Measurements from ENCODE around the gene NUAK2.

The NUAK2 gene

DNA sequence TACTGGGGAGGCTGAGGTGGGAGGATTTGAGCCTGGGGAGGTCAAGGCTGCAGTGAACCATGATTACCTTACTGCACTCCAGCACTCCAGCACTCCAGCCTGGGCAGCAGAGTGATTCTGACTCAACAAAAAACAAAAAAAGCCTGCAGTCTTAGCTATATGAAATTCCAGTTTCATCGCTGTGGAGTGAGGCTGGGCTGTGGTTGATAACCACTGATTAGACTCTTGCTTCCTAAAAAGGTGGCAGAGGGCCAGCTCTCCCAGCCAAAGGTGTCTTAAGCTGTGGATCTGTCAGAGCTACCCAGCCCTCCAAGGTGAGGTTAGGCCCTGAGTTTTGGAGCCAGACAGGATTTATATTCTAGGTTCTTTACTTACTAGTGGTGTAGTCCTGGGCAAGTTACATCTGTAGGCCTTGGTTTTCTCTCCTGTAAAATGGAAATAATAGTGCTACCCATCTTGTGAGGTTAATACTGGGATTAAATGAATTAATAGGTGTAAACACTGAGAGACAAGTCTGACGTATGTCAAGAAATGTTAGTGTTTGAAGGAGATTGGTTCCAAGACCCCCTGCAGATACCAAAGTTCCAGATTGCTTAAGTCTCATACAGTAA lies 57.9 kb downstream of the NUAK2 start:
- H3K4me3 ChIP-seq (ENCODE audit: low read depth, low read length): no peak overlapping the region
- TF ChIP-seq CTCF (IDR thresholded peaks at IDR 0.05; ENCODE audit: low read depth, low read length): no peak

DNA sequence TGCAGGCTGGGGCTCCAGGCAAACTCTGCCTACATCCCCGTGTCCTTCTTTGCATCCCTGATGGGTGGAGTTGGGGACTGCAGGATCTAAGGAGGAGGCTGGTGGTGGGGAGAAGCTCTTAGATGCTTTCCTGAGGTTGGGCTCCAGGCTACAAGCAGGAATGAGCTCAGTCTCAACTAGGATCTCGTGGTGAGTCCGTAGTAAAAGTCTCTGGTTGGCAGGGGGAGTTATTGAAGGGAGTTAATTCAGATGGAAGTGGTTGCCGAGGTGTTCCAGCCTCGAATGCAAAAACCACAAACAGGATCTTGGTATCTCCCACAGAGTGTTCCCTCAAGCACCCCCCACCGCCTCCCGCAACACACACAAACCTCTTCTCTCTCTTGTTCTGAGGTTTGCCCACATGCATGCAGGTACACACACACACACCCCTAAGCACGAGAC lies 58.8 kb downstream of the NUAK2 start:
- no peak for TF ChIP-seq CTCF (IDR thresholded peaks at IDR 0.05; ENCODE audit: low read depth, low read length)
- no peak overlapping the region for H3K4me3 ChIP-seq (ENCODE audit: low read depth, low read length)

DNA sequence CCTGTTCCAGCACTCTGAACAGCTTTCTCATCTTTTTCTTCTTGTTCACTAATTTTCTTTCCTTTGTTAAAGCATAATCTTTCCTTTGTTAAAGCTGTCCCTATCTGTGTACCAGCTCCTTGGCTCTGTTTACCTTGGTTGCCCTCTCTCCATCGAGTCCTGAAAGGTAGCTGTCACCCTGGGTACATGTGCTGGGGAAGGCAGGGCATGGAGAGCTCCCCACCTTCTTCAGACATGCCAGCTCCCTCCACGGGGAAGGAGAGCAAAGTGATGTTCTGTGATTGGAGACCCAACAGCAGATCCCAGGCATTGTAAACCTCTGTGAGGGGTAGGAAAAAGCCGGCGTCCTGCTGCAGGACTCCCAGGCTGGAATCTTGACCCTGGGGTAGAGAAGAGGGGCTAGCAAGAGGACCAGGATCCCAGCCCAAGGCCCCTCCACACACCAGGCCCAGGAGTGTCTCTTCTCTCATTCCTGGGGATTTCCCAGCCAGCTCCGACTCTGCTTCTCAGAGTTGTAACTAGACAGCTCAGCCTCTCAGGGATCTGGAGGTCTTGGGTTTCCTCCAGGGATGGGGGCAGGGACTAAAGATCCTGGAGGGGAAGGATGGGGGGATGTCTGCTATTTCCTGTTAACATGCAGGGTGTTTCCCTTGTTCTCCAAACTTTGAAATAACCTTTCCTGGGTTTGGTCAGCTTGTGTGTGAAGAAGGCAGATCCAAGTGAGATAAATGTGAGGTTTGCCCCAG lies 59.4 kb downstream of the NUAK2 start:
- H3K4me3 ChIP-seq (ENCODE audit: low read depth, low read length): no peak overlapping the region
- TF ChIP-seq CTCF (IDR thresholded peaks at IDR 0.05; ENCODE audit: low read depth, low read length): no peak

DNA sequence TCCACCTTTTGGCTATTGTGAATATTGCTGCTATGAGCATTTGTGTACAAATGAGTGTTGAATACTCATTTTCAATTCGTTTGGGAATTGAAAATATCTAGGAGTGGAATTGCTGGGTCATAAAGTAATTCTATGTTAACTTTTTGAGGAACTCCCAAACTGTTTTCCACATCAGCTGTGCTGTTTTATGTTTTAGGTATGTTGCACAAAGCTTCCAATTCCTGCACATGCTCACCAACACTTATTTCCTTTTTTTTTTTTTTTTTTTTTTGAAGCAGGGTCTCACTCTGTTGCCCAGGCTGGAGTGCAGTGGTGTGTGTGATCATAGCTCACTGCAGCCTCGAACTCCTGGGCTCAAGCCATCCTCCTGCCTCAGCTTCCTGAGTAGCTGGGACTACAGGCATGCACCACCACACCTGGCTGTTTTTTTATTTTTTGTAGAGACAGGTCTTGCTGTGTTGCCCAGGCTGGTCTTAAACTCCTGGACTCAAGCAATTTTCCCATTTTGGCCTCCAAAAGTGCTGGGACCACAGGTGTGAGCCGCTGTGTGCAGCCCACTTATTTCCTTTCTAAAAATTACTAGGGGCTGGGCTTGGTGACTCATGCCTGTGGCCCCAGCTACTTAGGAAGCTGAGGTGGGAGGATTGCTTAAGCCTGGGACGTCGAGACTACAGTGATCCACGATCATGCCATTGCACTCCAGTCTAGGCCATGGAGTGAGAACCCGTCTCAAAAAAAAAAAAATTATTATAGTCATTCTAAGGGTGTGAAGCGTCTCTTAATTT lies 60.4 kb downstream of the NUAK2 start:
- no peak overlapping the region for H3K4me3 ChIP-seq (ENCODE audit: low read depth, low read length)
- no peak for TF ChIP-seq CTCF (IDR thresholded peaks at IDR 0.05; ENCODE audit: low read depth, low read length)

DNA sequence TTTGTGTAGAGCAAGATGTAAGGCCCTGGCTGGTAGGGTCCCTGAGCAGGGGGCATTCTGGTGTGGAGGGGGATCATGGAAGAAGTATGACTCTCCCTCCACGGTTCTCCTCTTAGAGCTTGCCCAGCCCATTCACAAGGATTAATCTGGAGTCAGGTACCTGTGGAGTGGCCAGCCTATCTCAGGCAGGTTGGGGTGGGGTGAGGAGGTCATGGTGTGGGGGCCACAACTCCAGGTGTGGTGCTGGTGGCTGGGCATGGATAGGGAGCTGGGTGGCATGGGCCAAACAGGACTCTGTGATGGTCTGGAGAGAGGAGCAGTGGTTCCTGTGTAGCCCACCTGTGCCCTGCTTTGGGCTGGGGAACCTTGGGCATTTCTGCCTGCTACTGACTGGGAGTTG lies 61.5 kb downstream of the NUAK2 start:
- TF ChIP-seq CTCF (IDR thresholded peaks at IDR 0.05; ENCODE audit: low read depth, low read length): no peak
- H3K4me3 ChIP-seq (ENCODE audit: low read depth, low read length): no peak overlapping the region

- TF ChIP-seq CTCF (IDR thresholded peaks at IDR 0.05; ENCODE audit: low read depth, low read length): no peak
- H3K4me3 ChIP-seq (ENCODE audit: low read depth, low read length): no peak overlapping the region
Observed at GRCh38 chr1:205259324-205259832, 62.2 kb downstream of the NUAK2 start.
